Natural killer cell (primary cell): ENCODE results near the gene SRCAP. TPM values are rescaled to one million over a fixed set of nuclear protein-coding genes. Genes with fewer than 3 reads are reported as not detected.
A peak's percentile ranks its signal among the peaks of the same experiment; 100 is the strongest.
"Not testable (repeated sequence)": the region's sequence is repeated elsewhere in the genome, so short reads cannot be mapped to it uniquely, and the experiment has no call there.

ENCODE experiments used
- ATAC-seq, 3 donors: fragments of 150-1000 bp in 2 of 3; fragments of 200-7000 bp in 1 of 3; cut with Tn5 transposase; 1 replicate in 1 of 3; 2 replicates in 2 of 3; pipeline ENCODE4 v1.10.0; 2021; ENCODE audit warnings: mild to moderate bottlenecking in 2 of 3, moderate library complexity in 2 of 3
- DNase-seq, 2 donors: peaks; one replicate each; pipeline versions ENCODE4 v3.0.0 to v3.0.0-alpha.2; 2013 to 2021; ENCODE audit warnings: mixed read lengths in 1 of 2
- H3K27ac ChIP-seq: one replicate; pipeline ENCODE4 v1.5.1; 2013; ENCODE audit warnings: mild to moderate bottlenecking, low read length
- H3K27me3 ChIP-seq: one replicate; pipeline ENCODE4 v1.6.1; 2013; ENCODE audit warnings: low read length; ENCODE audit not compliant: control insufficient read depth, insufficient read depth
- H3K36me3 ChIP-seq: one replicate; pipeline ENCODE4 v1.6.1; 2013; ENCODE audit warnings: low read length; ENCODE audit not compliant: control insufficient read depth, insufficient read depth
- H3K4me1 ChIP-seq: one replicate; pipeline ENCODE4 v1.6.1; 2013; ENCODE audit warnings: low read length; ENCODE audit not compliant: control insufficient read depth, insufficient read depth
- H3K4me3 ChIP-seq: one replicate; pipeline ENCODE4 v1.5.1; 2013; ENCODE audit warnings: low read length
- H3K9me3 ChIP-seq: one replicate; pipeline ENCODE4 v1.6.1; 2013; ENCODE audit warnings: low read length; ENCODE audit not compliant: control insufficient read depth, insufficient read depth
- H3K27ac Mint-ChIP-seq, 2 donors: one replicate each; pipeline ENCODE4 v1.8.0; 2022; ENCODE audit warnings: mild to moderate bottlenecking in 2 of 2, mixed read lengths in 2 of 2, moderate library complexity in 1 of 2
- H3K27me3 Mint-ChIP-seq, 2 donors: one replicate each; pipeline ENCODE4 v1.8.0; 2022; ENCODE audit warnings: low read depth in 2 of 2, mixed read lengths in 2 of 2
- H3K36me3 Mint-ChIP-seq: one replicate; pipeline ENCODE4 v1.8.0; 2022; ENCODE audit warnings: mixed read lengths
- H3K4me1 Mint-ChIP-seq, 2 donors: one replicate each; pipeline ENCODE4 v1.8.0; 2022; ENCODE audit warnings: mixed read lengths in 2 of 2
- H3K4me3 Mint-ChIP-seq: one replicate; pipeline ENCODE4 v1.8.0; 2022; ENCODE audit warnings: mild to moderate bottlenecking, moderate library complexity, mixed read lengths
- H3K9me3 Mint-ChIP-seq, 2 donors: one replicate each; pipeline ENCODE4 v1.8.0; 2022; ENCODE audit warnings: mixed read lengths in 2 of 2
- WGBS: methylation state at CpG from one replicate; pipeline ENCODE4 v1.1.7; 2013; ENCODE audit warnings: missing lambda C conversion rate; ENCODE audit not compliant: insufficient coverage; 5-methylcytosine and 5-hydroxymethylcytosine counted together
- intact Hi-C: fragments of 100-400 bp; cut with micrococcal nuclease; formaldehyde crosslinking; loops from one replicate; pipeline ENCODE4 v1.14.2; 2022
- total RNA-seq, 4 donors: library from RNA; stranded (reverse); fragments of 120-200 nt in 1 of 4; gene quantifications; one replicate each; pipeline versions ENCODE4 v1.2.3 to v1.2.4, GENCODE V29; 2013 to 2022
- TF ChIP-seq, protein P1 (sequence below): fragments of 200-600 bp; IDR thresholded peaks from one replicate; pipeline ENCODE4 v1.8.0; 2022; ENCODE audit warnings: antibody characterized with exemption

SRCAP gene
- total RNA-seq, 3 donors from 2014 or later (not counting 1 experiment from before 2014, with no cell fraction given), result 78.8 to 99.0 (median 89.3) TPM

- Mint-ChIP-seq H3K36me3 (no peaks in the 10 kb centered on the region), H3K4me3 (peak overlapping the region; percentile 94), H3K27me3 (no peaks in the 10 kb centered on the region), H3K27ac (peak overlapping the region; percentile 98 to 100), H3K9me3 (no peaks in the 10 kb centered on the region), H3K4me1 (peaks cover 31 to 40% of the 10 kb centered on the region in 2 donors)
- TF ChIP-seq, protein P1, sequence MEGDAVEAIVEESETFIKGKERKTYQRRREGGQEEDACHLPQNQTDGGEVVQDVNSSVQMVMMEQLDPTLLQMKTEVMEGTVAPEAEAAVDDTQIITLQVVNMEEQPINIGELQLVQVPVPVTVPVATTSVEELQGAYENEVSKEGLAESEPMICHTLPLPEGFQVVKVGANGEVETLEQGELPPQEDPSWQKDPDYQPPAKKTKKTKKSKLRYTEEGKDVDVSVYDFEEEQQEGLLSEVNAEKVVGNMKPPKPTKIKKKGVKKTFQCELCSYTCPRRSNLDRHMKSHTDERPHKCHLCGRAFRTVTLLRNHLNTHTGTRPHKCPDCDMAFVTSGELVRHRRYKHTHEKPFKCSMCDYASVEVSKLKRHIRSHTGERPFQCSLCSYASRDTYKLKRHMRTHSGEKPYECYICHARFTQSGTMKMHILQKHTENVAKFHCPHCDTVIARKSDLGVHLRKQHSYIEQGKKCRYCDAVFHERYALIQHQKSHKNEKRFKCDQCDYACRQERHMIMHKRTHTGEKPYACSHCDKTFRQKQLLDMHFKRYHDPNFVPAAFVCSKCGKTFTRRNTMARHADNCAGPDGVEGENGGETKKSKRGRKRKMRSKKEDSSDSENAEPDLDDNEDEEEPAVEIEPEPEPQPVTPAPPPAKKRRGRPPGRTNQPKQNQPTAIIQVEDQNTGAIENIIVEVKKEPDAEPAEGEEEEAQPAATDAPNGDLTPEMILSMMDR, result no peak
- H3K36me3 ChIP-seq, result peaks cover 46% of the 10 kb centered on the region
- H3K27me3 ChIP-seq, result no peaks in the 10 kb centered on the region
- DNase-seq (no peak), ATAC-seq (no peak)
- WGBS, result 95% methylated on average over 9 of the region's 9 CpGs
- intact Hi-C loops, result no loop called here
- H3K27ac ChIP-seq, result no peak overlapping the region
- peaks cover 19% of the 10 kb centered on the region for H3K4me1 ChIP-seq
- no peaks in the 10 kb centered on the region for H3K9me3 ChIP-seq
- no peak overlapping the region for H3K4me3 ChIP-seq
These were observed 1.5 kb downstream of the SRCAP start for GRCh38 chr16:30700491-30700890.

DNA sequence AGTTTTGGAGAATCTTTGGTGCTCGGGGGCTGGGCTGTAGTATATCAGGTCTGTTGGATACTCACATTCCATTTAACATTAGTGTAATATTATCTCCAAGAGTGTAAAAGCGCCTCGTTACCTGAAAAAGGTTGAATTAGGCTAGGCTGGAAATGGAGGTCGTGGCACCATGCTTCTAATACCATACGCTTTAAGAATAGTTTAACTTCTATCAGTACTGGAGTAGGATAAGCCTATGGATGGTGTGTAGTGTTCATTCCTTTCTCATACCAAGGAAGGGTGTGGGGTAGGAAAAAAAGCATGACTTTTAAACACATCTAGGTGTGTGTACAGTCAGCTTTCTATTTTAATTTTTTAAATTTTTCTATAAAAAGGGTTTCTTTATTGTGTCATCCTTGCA is 2.0 kb downstream of the SRCAP start:
- DNase-seq (no peak), ATAC-seq (no peak)
- intact Hi-C loops, result no loop called here
- no peak overlapping the region for H3K27ac Mint-ChIP-seq
- H3K27ac ChIP-seq, result no peak overlapping the region
- no peaks in the 10 kb centered on the region for H3K27me3 ChIP-seq
- H3K36me3 Mint-ChIP-seq, result no peaks in the 10 kb centered on the region
- H3K4me3 ChIP-seq, result no peak overlapping the region
- peaks cover 50% of the 10 kb centered on the region for H3K36me3 ChIP-seq
- no peaks in the 10 kb centered on the region for H3K9me3 Mint-ChIP-seq
- TF ChIP-seq, protein P1, result no peak
- WGBS, result no CpG with 5 or more reads among the region's 5 CpGs
- peak overlapping the region; percentile 35 for H3K4me3 Mint-ChIP-seq
- peaks cover 31 to 40% of the 10 kb centered on the region in 2 donors for H3K4me1 Mint-ChIP-seq
- no peaks in the 10 kb centered on the region for H3K9me3 ChIP-seq
- H3K27me3 Mint-ChIP-seq, result no peaks in the 10 kb centered on the region
- H3K4me1 ChIP-seq, result peaks cover 19% of the 10 kb centered on the region

DNA sequence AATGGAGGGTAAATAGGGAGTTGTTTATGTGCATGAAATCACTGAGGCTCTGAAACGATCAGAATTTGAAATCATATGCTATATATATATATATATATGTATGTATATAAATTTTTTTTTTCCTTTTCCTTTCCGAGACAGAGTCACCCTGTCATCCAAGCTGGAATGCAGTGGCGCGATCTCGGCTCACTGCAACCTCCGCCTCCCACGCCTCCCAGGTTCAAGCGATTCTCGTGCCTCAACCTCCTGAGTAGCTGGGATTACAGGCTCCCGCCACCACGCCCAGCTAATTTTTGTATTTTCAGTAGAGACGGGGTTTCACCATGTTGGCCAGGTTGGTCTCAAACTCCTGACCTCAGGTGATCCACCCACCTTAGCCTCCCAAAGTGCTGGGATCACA is 4.1 kb downstream of the SRCAP start:
- H3K27me3 Mint-ChIP-seq, H3K4me3 Mint-ChIP-seq, ATAC-seq, H3K9me3 ChIP-seq, DNase-seq, H3K27me3 ChIP-seq, H3K9me3 Mint-ChIP-seq, H3K27ac Mint-ChIP-seq, H3K27ac ChIP-seq, intact Hi-C loops, H3K4me3 ChIP-seq: not testable (repeated sequence)
- Histone ChIP-seq H3K36me3 (peaks cover 71% of the 10 kb centered on the region), H3K4me1 (peaks cover 11% of the 10 kb centered on the region)
- Mint-ChIP-seq H3K36me3 (peaks cover 15% of the 10 kb centered on the region), H3K4me1 (peaks cover 21 to 29% of the 10 kb centered on the region in 2 donors)
- WGBS, result 97% methylated on average over 11 of the region's 12 CpGs

- Mint-ChIP-seq H3K4me1 (peaks cover 20 to 22% of the 10 kb centered on the region in 2 donors), H3K27ac (no peak overlapping the region), H3K9me3 (no peaks in the 10 kb centered on the region), H3K36me3 (peaks cover 15% of the 10 kb centered on the region), H3K4me3 (no peak overlapping the region), H3K27me3 (no peaks in the 10 kb centered on the region)
- DNase-seq (no peak), ATAC-seq (no peak)
- 96% methylated on average over 10 of the region's 10 CpGs for WGBS
- intact Hi-C loops, result no loop called here
- Histone ChIP-seq H3K9me3 (no peaks in the 10 kb centered on the region), H3K27me3 (no peaks in the 10 kb centered on the region), H3K4me1 (peaks cover 11% of the 10 kb centered on the region), H3K36me3 (peaks cover 77% of the 10 kb centered on the region), H3K27ac (no peak overlapping the region), H3K4me3 (no peak overlapping the region)
- TF ChIP-seq, protein P1, result no peak
These were observed 5.0 kb downstream of the SRCAP start for GRCh38 chr16:30703971-30704370.
